HG02981 (cell line): ENCODE data around the gene CASR.

Source experiments
- ATAC-seq: cut with Tn5 transposase; IDR thresholded peaks from one replicate; pipeline ENCODE4 v1.9.1; 2021; ENCODE audit warnings: mild to moderate bottlenecking, moderate library complexity; ENCODE audit not compliant: unreplicated experiment

CASR gene

GRCh38 chr3:122215592-122216298 is 32.3 kb downstream of the CASR start:
- ATAC-seq: no peak

DNA sequence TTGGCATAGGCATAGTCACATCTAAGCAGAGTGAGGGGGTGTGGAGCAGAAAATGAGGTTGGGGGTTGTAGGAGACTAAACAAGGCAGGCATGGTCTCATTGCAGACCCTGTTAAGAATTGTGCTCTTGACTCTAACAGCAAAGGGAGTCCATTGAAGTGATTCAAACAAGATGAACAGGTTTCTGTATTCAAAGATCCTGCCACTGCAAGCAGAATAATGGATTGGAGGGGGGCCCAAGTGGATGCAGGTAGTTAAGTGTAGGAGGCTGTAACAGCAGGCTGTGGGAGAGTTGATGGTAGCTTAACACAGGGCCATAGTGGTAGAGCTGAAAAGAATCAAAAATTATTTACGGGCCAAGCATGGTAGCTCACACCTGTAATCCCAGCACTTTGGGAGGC is 34.4 kb downstream of the CASR start:
- ATAC-seq: no peak

- no peak for ATAC-seq
Measured at GRCh38 chr3:122219242-122219872, 35.9 kb downstream of the CASR start.

DNA sequence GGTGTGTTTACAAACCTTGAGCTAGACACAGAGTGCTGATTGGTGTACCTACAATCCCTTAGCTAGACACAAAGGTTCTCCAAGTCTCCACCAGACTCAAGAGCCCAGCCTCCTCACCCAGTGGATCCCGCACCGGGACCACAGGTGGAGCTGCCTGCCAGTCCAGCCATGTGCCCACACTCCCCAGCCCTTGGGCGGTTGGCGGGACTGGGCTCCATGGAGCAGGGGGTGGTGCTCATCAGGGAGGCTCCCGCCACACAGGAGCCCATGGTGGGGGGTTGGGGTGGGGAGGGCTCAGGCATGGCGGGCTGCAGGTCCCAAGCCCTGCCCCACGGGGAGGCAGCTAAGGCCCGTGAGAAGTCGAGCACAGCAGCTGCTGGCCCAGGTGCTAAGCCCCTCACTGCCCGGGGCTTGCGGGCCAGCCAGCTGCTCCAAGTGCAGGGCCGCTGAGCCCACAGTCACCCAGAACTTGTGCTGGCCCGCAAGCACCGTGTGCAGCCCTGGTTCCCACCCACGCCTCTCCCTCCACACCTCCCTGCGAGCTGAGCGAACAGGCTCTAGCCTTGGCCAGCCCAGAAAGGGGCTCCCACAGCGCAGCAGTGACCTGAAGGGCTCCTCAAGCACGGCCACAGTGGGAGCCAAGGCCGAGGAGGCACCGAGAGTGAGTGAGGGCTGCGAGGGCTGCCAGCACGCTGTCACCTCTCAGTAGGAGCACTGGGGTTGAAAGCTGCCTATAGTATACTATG is 43.7 kb downstream of the CASR start:
- ATAC-seq: no peak

DNA sequence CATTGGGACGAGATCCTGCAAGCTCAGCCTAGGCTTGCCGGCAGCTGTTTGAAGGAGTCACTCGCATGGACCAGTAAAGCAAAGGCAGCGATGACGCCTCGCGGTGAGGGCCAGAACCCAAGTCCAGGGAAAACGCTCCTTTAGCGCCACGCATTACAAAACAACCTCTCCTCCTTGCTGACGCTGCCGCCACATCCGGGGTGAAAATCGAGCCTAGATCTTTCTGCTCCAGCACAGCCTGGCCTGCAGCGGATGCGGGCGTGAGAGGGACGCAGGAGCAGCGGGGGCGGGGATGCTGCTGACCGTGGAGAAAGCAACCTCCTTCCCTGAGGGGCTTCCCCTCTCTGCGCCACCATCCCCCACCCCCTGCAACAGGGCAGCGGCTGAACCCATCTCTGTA is 46.7 kb downstream of the CASR start:
- ATAC-seq: no peak

GRCh38 chr3:122231465-122232157 is 48.1 kb downstream of the CASR start:
- ATAC-seq: no peak

DNA sequence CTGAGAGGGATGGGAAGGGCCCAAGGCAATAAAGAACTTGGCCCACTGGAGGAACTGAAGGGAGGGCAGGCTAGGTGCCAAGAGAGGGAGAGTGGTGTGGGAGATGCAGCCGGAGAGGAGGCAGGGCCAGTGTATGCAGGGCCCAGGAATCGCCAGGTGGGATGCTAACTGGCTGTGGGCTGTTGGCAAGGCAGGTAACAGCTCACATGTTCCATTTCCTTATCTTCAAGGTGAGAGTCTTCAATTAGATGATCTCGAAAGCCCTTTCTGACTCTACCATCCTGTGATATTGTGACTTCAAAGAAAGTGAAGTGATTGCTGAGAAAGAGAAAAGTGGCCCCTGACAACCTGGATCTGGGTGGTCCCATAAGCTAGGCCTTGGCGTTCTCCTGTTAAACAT is 49.0 kb downstream of the CASR start:
- no peak for ATAC-seq

GRCh38 chr3:122233101-122233952 is 49.9 kb downstream of the CASR start:
- ATAC-seq: peak; percentile 66

GRCh38 chr3:122234117-122234516 is 50.6 kb downstream of the CASR start:
- no peak for ATAC-seq

DNA sequence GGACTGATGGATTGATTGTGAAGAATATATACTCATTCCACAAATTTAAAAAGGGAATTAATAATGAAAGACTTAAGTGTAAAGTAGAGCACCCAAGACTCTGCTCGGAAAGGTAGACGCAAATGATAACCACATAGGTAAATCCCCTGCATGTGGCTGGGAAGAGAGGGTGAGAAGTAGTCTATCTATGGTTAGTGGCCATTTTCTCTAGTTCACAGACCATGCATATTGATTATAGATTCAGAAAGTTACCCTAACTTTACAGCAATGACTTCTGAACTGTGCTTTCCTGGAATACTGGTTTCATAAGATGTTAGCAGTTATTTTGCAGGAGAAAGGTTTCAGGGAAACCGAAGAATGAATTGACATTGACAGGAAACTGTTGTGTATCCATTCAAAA is 51.7 kb downstream of the CASR start:
- no peak for ATAC-seq

DNA sequence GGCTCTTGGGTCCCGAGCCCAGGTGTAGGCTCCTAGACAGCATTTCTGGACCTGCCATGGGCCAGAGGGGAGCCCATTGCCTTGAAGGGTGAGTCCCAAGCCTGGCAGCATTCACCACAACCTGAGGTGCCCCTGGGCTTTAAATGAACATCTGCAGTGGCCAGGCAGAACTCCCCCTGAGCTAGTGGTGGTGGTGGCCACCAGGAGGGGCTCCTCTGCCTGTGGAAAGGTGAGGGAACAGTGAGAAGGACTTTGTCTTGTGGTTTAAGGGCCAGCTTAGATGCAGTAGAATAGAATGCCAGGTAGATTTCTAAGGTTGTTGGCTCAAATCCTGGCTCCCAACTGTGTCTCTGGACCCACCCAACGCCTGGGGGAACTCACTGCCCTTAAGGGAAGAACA is 55.6 kb downstream of the CASR start:
- no peak for ATAC-seq

GRCh38 chr3:122245513-122246174 is 62.2 kb downstream of the CASR start:
- no peak for ATAC-seq

DNA sequence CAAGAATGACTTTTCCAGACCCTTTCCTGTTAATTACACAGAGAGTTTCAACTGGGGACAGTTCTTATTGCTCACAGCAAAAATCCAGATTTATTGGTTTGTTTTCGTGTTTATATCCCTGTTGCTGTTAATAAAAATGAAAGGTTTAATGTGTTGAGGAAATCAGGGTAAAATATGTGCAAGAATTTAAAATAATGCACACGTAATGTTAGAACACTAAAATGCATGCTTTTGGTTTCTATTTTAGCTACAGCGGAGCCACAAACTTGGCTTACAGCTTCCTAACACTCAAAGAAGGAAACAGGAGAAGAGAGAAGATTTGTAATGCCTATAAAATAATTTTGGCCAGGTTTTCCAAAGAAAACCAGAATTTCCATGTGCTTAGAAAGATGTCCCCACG is 62.7 kb downstream of the CASR start:
- no peak for ATAC-seq

- peak; percentile 13 for ATAC-seq
Measured at GRCh38 chr3:122247087-122247824, 63.8 kb downstream of the CASR start.

GRCh38 chr3:122247825-122248185 is 64.3 kb downstream of the CASR start:
- ATAC-seq: peak; percentile 49

- no peak for ATAC-seq
Measured at GRCh38 chr3:122251428-122251827, 68.0 kb downstream of the CASR start.

DNA sequence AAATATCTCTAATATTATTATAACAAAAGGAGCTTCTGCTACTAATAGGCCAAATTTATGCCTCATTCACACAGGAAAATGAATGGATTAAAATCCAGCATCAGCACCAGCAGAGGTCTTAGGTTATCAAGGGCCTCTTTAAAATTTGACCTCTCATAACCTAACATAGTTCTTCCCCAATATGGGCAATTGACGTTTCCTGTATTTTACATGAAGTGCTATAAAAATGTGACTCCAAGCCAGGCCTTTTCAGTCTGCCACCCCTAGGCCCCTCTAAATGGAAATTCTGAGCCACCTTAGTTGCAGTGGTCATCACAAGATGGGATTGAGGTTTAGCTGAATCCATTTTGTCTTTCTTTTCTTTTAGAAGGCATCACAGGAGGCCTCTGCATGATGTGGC is 70.1 kb downstream of the CASR start:
- ATAC-seq: no peak

DNA sequence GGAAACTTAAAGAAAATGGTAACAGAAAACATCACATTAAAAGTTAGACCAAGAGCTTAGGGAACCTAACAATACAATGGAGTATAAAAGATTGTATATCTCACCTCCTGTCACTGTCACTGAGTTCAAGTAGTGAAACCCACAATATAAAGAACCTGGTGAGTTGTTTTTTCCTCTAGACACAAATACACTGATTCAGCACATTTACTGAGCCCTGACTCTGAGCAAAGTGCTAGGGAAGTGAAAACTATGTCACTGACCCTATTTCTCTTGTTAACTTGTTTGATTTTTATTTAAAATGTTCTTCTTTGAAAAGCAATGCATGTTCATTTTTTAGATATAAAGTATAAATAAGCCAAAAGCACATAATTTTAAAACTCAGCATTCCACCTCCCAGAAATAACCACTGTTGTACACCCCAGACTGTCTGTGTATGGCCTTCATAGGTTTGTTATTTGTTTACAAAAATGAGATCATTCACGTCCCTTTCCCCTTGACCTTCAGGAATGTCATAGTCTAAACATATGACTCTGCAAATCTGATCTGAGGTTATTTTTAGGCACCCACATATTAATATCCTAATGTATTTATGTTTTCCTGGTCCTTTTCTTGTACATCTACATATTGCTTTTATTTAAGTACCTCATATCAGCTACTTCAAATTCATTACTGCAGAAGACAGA is 72.4 kb downstream of the CASR start:
- peak; percentile 45 for ATAC-seq
